HEK293 (cell line): ENCODE data around the gene MYH14.

Source experiments
- CTCF ChIA-PET: fragments of 350-600 bp; formaldehyde crosslinking; extraction: SDS; loops from one replicate; lab custom pipeline; 2021; ENCODE audit warnings: antibody characterized with exemption; lab: Yijun Ruan, JAX
- POLR2A ChIA-PET: fragments of 300-600 bp; formaldehyde crosslinking; extraction: SDS; loops from one replicate; lab custom pipeline; 2020; ENCODE audit warnings: antibody characterized with exemption, inconsistent platforms; lab: Yijun Ruan, JAX
- H3K27ac ChIP-seq: fragments of 200-500 bp; sonication (Bioruptor generic); 2 replicates; pipeline ENCODE4 v1.5.1; 2014; ENCODE audit warnings: low read depth, low read length, control low read depth, inconsistent platforms; ENCODE audit errors: extremely low read depth
- H3K36me3 ChIP-seq, 2 experiments: fragments of 200-500 bp in 1 of 2; sonication (Bioruptor generic) in 1 of 2; 1 replicate in 1 of 2; 2 replicates in 1 of 2; pipeline ENCODE4 v1.5.1; 2014 to 2017; ENCODE audit warnings: inconsistent platforms in 2 of 2, low read length in 2 of 2; ENCODE audit not compliant: control insufficient read depth in 2 of 2, insufficient read depth in 1 of 2
- H3K4me1 ChIP-seq: fragments of 200-500 bp; sonication (Bioruptor generic); 2 replicates; pipeline ENCODE4 v1.5.1; 2014; ENCODE audit warnings: mild to moderate bottlenecking, low read length, inconsistent platforms; ENCODE audit not compliant: control insufficient read depth, insufficient read depth
- H3K4me3 ChIP-seq: 2 replicates; pipeline ENCODE4 v1.5.1; 2011; ENCODE audit warnings: low read depth, mild to moderate bottlenecking, control low read depth, low read length, moderate library complexity
- H3K9me3 ChIP-seq: fragments of 200-500 bp; sonication (Bioruptor generic); 2 replicates; pipeline ENCODE4 v1.5.1; 2014; ENCODE audit warnings: low read depth, low read length, inconsistent platforms; ENCODE audit not compliant: control insufficient read depth, insufficient read depth
- EGR2 ChIP-seq: fragments of 450-650 bp; formaldehyde crosslinking; IDR thresholded peaks from 2 replicates; pipeline ENCODE4 v1.5.1; 2016; ENCODE audit warnings: low read depth, missing biosample characterization, missing genetic modification characterization
- FEZF1 ChIP-seq: fragments of 450-650 bp; formaldehyde crosslinking; IDR thresholded peaks from 2 replicates; pipeline ENCODE4 v1.5.1; 2016; ENCODE audit warnings: missing biosample characterization, missing genetic modification characterization
- MYNN ChIP-seq: fragments of 450-650 bp; formaldehyde crosslinking; IDR thresholded peaks from 2 replicates; pipeline ENCODE4 v1.5.1; 2016; ENCODE audit warnings: missing biosample characterization, missing genetic modification characterization, borderline replicate concordance
- SETDB1 ChIP-seq: IDR thresholded peaks from one replicate; pipeline ENCODE4 v1.6.1; 2017; ENCODE audit warnings: mild to moderate bottlenecking, low read length, moderate library complexity, mixed read lengths; ENCODE audit not compliant: insufficient read length
- SP7 ChIP-seq: fragments of 450-650 bp; formaldehyde crosslinking; IDR thresholded peaks from 2 replicates; pipeline ENCODE4 v1.5.1; 2016; ENCODE audit warnings: missing biosample characterization, missing genetic modification characterization
- ZBTB1 ChIP-seq: fragments of 450-650 bp; formaldehyde crosslinking; IDR thresholded peaks from 2 replicates; pipeline ENCODE4 v1.5.1; 2016; ENCODE audit warnings: missing biosample characterization, missing genetic modification characterization
- ZBTB21 ChIP-seq: fragments of 450-650 bp; formaldehyde crosslinking; IDR thresholded peaks from 2 replicates; pipeline ENCODE4 v1.5.1; 2017; ENCODE audit warnings: missing biosample characterization, missing genetic modification characterization
- ZFHX2 ChIP-seq: fragments of 450-650 bp; formaldehyde crosslinking; conservative IDR thresholded peaks from 2 replicates; pipeline ENCODE4 v1.5.1; 2016; ENCODE audit warnings: missing biosample characterization, missing genetic modification characterization
- ZNF302 ChIP-seq: fragments of 450-650 bp; formaldehyde crosslinking; IDR thresholded peaks from 2 replicates; pipeline ENCODE4 v1.5.1; 2016; ENCODE audit warnings: missing biosample characterization, missing genetic modification characterization, low read depth
- ZNF366 ChIP-seq: fragments of 450-650 bp; formaldehyde crosslinking; conservative IDR thresholded peaks from 2 replicates; pipeline ENCODE4 v1.5.1; 2016; ENCODE audit warnings: missing biosample characterization, missing genetic modification characterization
- TF ChIP-seq, protein P1 (sequence below): fragments of 450-650 bp; IDR thresholded peaks from 2 replicates; pipeline ENCODE4 v1.5.1; 2018; ENCODE audit warnings: missing biosample characterization, missing genetic modification characterization
- TF ChIP-seq, protein P2 (sequence below): fragments of 450-650 bp; formaldehyde crosslinking; IDR thresholded peaks from 2 replicates; pipeline ENCODE4 v1.5.1; 2016; ENCODE audit warnings: missing biosample characterization, missing genetic modification characterization
- TF ChIP-seq, protein P3 (sequence below): fragments of 450-650 bp; formaldehyde crosslinking; conservative IDR thresholded peaks from 2 replicates; pipeline ENCODE4 v1.5.1; 2016; ENCODE audit warnings: low read depth, missing biosample characterization, missing genetic modification characterization

The MYH14 gene

DNA sequence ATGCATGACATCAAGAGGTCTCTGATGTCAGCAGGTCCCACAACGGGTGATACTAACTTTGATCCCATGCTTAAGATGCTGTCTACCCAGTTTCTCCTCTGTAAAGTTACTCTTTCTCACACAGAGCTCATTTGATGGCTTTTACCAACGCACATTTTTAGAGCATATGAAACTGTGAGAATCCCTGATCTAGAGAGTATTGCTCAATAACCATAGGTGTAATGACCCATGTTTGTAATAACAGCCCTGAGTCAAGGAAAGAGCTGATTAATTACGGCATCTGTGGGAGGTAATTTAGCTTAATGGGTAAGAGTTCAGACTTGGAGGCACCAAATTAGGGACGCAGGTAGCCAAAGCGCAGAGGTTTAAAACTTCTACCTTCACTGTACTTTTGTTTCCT is 22.3 kb upstream of the MYH14 start:
- ChIA-PET CTCF (interaction anchor here (0.6 to 1.6 kb wide), 8 partner anchors 9 to 1917 kb away, joined by 3 to 5 read pairs (median 3); partner anchors contain the start of gene MYH14), POLR2A (interaction anchor here (0.5 kb wide), 1 partner anchor 12 kb away, joined by 3 read pairs; no protein-coding TSS in a partner anchor)

DNA sequence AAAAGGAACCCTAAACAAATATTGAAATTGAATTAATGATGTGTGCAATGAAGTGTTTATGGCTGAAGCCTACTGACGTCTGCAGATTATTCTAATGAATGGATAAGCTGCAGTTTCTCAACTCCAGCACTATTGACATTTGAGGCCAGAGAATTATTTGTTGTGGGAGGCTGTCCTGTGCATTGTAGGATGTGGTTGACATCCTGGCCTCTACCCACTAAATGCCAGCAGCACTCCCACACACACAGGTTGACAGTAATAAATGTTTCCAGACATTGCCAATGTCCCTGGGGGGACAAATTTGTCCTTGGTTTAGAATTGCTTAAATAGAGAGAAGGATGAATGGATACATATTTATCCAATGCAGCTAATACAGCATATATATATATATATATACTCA is 19.2 kb upstream of the MYH14 start:
- ChIA-PET CTCF (interaction anchor here (0.7 kb wide), 1 partner anchor 12 kb away, joined by 3 read pairs; no protein-coding TSS in a partner anchor), POLR2A (no interaction called here)
- no peaks in the 10 kb centered on the region for H3K36me3 ChIP-seq
- 0 out of 2 replicates have a peak, but pooled peaks have one; percentile 14 for TF ChIP-seq FEZF1 (tag by site-specific recombination)
- TF ChIP-seq ZFHX2 (tag by site-specific recombination): peak; percentile 90
- TF ChIP-seq EGR2: peak; percentile 92
- TF ChIP-seq, protein P1, sequence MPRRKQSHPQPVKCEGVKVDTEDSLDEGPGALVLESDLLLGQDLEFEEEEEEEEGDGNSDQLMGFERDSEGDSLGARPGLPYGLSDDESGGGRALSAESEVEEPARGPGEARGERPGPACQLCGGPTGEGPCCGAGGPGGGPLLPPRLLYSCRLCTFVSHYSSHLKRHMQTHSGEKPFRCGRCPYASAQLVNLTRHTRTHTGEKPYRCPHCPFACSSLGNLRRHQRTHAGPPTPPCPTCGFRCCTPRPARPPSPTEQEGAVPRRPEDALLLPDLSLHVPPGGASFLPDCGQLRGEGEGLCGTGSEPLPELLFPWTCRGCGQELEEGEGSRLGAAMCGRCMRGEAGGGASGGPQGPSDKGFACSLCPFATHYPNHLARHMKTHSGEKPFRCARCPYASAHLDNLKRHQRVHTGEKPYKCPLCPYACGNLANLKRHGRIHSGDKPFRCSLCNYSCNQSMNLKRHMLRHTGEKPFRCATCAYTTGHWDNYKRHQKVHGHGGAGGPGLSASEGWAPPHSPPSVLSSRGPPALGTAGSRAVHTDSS (tag by site-specific recombination): no peak
- TF ChIP-seq MYNN (tag by site-specific recombination): no peak
- no peak overlapping the region for H3K27ac ChIP-seq
- no peak overlapping the region for H3K4me3 ChIP-seq
- H3K4me1 ChIP-seq: peaks cover 5% of the 10 kb centered on the region; the same call in 1 of the 2 replicates
- no peaks in the 10 kb centered on the region for H3K9me3 ChIP-seq

More for the DNA sequence above, 22.3 kb upstream of the MYH14 start:
- H3K9me3 ChIP-seq: no peaks in the 10 kb centered on the region
- H3K4me1 ChIP-seq: peaks cover 16% of the 10 kb centered on the region
- TF ChIP-seq ZNF302 (tag by site-specific recombination): no peak
- TF ChIP-seq ZNF366 (tag by site-specific recombination): 0 out of 2 replicates have a peak, but pooled peaks have one; percentile 30
- TF ChIP-seq SP7: peak; percentile 70
- TF ChIP-seq, protein P2, sequence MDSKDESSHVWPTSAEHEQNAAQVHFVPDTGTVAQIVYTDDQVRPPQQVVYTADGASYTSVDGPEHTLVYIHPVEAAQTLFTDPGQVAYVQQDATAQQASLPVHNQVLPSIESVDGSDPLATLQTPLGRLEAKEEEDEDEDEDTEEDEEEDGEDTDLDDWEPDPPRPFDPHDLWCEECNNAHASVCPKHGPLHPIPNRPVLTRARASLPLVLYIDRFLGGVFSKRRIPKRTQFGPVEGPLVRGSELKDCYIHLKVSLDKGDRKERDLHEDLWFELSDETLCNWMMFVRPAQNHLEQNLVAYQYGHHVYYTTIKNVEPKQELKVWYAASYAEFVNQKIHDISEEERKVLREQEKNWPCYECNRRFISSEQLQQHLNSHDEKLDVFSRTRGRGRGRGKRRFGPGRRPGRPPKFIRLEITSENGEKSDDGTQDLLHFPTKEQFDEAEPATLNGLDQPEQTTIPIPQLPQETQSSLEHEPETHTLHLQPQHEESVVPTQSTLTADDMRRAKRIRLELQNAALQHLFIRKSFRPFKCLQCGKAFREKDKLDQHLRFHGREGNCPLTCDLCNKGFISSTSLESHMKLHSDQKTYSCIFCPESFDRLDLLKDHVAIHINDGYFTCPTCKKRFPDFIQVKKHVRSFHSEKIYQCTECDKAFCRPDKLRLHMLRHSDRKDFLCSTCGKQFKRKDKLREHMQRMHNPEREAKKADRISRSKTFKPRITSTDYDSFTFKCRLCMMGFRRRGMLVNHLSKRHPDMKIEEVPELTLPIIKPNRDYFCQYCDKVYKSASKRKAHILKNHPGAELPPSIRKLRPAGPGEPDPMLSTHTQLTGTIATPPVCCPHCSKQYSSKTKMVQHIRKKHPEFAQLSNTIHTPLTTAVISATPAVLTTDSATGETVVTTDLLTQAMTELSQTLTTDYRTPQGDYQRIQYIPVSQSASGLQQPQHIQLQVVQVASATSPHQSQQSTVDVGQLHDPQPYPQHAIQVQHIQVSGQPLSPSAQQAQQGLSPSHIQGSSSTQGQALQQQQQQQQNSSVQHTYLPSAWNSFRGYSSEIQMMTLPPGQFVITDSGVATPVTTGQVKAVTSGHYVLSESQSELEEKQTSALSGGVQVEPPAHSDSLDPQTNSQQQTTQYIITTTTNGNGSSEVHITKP (tag by site-specific recombination): peak; percentile 54
- TF ChIP-seq, protein P3, sequence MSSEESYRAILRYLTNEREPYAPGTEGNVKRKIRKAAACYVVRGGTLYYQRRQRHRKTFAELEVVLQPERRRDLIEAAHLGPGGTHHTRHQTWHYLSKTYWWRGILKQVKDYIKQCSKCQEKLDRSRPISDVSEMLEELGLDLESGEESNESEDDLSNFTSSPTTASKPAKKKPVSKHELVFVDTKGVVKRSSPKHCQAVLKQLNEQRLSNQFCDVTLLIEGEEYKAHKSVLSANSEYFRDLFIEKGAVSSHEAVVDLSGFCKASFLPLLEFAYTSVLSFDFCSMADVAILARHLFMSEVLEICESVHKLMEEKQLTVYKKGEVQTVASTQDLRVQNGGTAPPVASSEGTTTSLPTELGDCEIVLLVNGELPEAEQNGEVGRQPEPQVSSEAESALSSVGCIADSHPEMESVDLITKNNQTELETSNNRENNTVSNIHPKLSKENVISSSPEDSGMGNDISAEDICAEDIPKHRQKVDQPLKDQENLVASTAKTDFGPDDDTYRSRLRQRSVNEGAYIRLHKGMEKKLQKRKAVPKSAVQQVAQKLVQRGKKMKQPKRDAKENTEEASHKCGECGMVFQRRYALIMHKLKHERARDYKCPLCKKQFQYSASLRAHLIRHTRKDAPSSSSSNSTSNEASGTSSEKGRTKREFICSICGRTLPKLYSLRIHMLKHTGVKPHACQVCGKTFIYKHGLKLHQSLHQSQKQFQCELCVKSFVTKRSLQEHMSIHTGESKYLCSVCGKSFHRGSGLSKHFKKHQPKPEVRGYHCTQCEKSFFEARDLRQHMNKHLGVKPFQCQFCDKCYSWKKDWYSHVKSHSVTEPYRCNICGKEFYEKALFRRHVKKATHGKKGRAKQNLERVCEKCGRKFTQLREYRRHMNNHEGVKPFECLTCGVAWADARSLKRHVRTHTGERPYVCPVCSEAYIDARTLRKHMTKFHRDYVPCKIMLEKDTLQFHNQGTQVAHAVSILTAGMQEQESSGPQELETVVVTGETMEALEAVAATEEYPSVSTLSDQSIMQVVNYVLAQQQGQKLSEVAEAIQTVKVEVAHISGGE (tag by site-specific recombination): no peak
- TF ChIP-seq SETDB1: no peak
- TF ChIP-seq ZBTB21: 0 out of 2 replicates have a peak, but pooled peaks have one; percentile 18
- TF ChIP-seq ZBTB1 (tag by site-specific recombination): no peak
- H3K4me3 ChIP-seq: no peak overlapping the region
- H3K27ac ChIP-seq: no peak overlapping the region
- H3K36me3 ChIP-seq: no peaks in the 10 kb centered on the region
